ENCODE data around the gene DACT1. TPM values are rescaled to one million over a fixed set of nuclear protein-coding genes. Genes with fewer than 3 reads are reported as not detected.

DACT1 gene
- total and polyA plus RNA-seq, 4 donors: 0.32 to 3.8 (median 1.6) TPM

DNA sequence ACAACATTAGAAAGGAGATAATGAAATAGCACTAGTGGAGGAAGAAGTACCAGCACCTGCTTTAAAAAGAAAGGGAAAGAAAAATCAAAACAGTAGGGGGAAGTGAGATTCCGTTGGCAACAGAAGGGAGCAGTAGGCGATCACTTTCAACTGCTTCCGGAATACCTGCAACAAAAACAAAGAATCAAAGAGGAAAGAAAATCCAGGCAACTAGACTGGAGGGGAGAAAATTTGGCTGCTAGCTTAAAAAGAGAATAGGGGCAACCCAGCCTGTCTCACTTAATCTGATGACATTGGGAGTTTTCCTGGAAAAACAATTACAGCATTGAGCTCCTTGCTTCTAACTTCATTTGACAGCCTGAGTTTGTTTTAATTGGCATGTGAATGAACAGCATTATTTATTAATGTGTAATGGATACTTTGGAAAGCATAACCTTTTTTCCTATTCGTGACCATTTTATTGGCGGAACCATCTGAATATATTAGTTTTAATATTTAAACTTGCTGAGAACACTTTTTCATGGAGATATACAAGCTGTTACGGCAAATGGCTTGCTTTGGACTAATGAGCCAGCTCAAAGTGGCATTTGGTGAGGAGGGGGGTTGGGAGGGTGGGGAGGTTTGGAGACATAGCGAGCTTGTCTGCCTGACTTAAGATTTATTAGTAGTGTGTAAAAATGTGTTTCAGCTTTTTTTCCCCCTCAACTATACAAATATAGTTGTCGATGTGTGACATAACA is 2.5 kb upstream of the DACT1 start:
- Histone ChIP-seq H3K9me3 (ENCODE audit: control insufficient read depth in 4 of 4, low read length in 3 of 4) (no peaks in the 10 kb centered on the region), H3K9ac (ENCODE audit: low read depth in 1 of 2, low read length in 2 of 2) (no peak overlapping the region), H3K4me1 (ENCODE audit: control insufficient read depth in 4 of 4, insufficient read depth in 4 of 4, low read length in 3 of 4) (peaks cover 7 to 21% (median 15%) of the 10 kb centered on the region in 4 donors), H3K36me3 (ENCODE audit: control insufficient read depth in 4 of 4, insufficient read depth in 3 of 4, low read depth in 1 of 4, low read length in 3 of 4) (no peaks in the 10 kb centered on the region), H3K27ac (ENCODE audit: low read depth in 1 of 2, low read length in 2 of 2) (no peak overlapping the region), H3K27me3 (ENCODE audit: control insufficient read depth in 4 of 4, insufficient read depth in 4 of 4, low read length in 3 of 4) (peaks cover 0 to 4% (median 2%) of the 10 kb centered on the region in 4 donors), H3K4me3 (ENCODE audit: low read depth in 1 of 3, low read length in 3 of 3) (no peak overlapping the region)
- 49% methylated on average over 8 of the region's 8 CpGs for WGBS
- no peak for TF ChIP-seq JUND (IDR thresholded peaks at IDR 0.05)
- TF ChIP-seq FOXA2 (IDR thresholded peaks at IDR 0.05): no peak
- no peak for TF ChIP-seq EGR1 (IDR thresholded peaks at IDR 0.05; ENCODE audit: low read depth in 2 of 2)
- TF ChIP-seq, protein P1, sequence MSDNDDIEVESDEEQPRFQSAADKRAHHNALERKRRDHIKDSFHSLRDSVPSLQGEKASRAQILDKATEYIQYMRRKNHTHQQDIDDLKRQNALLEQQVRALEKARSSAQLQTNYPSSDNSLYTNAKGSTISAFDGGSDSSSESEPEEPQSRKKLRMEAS (IDR thresholded peaks at IDR 0.05): no peak
- TF ChIP-seq GABPA (IDR thresholded peaks at IDR 0.05 in 1 of 2, conservative IDR thresholded peaks at IDR 0.05 in 1 of 2): no peak
- TF ChIP-seq, protein P2, sequence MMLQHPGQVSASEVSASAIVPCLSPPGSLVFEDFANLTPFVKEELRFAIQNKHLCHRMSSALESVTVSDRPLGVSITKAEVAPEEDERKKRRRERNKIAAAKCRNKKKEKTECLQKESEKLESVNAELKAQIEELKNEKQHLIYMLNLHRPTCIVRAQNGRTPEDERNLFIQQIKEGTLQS (IDR thresholded peaks at IDR 0.05): no peak
- TF ChIP-seq, protein P3, sequence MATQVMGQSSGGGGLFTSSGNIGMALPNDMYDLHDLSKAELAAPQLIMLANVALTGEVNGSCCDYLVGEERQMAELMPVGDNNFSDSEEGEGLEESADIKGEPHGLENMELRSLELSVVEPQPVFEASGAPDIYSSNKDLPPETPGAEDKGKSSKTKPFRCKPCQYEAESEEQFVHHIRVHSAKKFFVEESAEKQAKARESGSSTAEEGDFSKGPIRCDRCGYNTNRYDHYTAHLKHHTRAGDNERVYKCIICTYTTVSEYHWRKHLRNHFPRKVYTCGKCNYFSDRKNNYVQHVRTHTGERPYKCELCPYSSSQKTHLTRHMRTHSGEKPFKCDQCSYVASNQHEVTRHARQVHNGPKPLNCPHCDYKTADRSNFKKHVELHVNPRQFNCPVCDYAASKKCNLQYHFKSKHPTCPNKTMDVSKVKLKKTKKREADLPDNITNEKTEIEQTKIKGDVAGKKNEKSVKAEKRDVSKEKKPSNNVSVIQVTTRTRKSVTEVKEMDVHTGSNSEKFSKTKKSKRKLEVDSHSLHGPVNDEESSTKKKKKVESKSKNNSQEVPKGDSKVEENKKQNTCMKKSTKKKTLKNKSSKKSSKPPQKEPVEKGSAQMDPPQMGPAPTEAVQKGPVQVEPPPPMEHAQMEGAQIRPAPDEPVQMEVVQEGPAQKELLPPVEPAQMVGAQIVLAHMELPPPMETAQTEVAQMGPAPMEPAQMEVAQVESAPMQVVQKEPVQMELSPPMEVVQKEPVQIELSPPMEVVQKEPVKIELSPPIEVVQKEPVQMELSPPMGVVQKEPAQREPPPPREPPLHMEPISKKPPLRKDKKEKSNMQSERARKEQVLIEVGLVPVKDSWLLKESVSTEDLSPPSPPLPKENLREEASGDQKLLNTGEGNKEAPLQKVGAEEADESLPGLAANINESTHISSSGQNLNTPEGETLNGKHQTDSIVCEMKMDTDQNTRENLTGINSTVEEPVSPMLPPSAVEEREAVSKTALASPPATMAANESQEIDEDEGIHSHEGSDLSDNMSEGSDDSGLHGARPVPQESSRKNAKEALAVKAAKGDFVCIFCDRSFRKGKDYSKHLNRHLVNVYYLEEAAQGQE (IDR thresholded peaks at IDR 0.05): no peak
- no peak for TF ChIP-seq RXRA (IDR thresholded peaks at IDR 0.05)
- no peak for TF ChIP-seq NR2F2 (IDR thresholded peaks at IDR 0.05)
- TF ChIP-seq HNF4G (IDR thresholded peaks at IDR 0.05): no peak
- DNase-seq (ENCODE audit: low spot score): no peak

DNA sequence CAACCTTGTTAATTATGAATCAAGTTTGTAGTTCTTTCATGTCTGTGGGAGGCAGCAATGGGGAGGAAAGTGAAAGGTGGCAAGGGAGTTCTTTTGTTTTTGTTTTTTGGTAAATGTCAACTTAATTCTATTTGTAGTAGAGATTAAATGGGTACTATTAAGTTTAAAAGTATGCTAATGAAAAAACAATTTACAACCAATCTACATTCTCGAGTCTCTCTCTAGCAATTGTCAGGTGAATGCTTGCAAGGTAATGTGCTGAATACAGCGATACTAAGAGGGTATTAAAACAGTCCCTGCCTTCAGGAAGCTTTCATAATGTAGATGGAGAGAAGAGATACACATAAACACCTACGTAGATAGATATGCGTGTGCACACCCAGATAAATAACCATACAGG is 1.6 kb upstream of the DACT1 start:
- Histone ChIP-seq H3K27ac (ENCODE audit: low read depth in 1 of 2, low read length in 2 of 2) (no peak overlapping the region), H3K4me1 (ENCODE audit: control insufficient read depth in 4 of 4, insufficient read depth in 4 of 4, low read length in 3 of 4) (peaks cover 7 to 21% (median 15%) of the 10 kb centered on the region in 4 donors), H3K9me3 (ENCODE audit: control insufficient read depth in 4 of 4, low read length in 3 of 4) (no peaks in the 10 kb centered on the region), H3K9ac (ENCODE audit: low read depth in 1 of 2, low read length in 2 of 2) (no peak overlapping the region), H3K4me3 (ENCODE audit: low read depth in 1 of 3, low read length in 3 of 3) (no peak overlapping the region), H3K27me3 (ENCODE audit: control insufficient read depth in 4 of 4, insufficient read depth in 4 of 4, low read length in 3 of 4) (peaks cover 0 to 4% (median 2%) of the 10 kb centered on the region in 4 donors), H3K36me3 (ENCODE audit: control insufficient read depth in 4 of 4, insufficient read depth in 3 of 4, low read depth in 1 of 4, low read length in 3 of 4) (no peaks in the 10 kb centered on the region)
- TF ChIP-seq RAD21 (IDR thresholded peaks at IDR 0.05) (no peak), RXRA (IDR thresholded peaks at IDR 0.05) (no peak)
- TF ChIP-seq, protein P2 (IDR thresholded peaks at IDR 0.05): no peak
- 55% methylated on average over 4 of the region's 4 CpGs for WGBS
- DNase-seq (ENCODE audit: low spot score): no peak

DNA sequence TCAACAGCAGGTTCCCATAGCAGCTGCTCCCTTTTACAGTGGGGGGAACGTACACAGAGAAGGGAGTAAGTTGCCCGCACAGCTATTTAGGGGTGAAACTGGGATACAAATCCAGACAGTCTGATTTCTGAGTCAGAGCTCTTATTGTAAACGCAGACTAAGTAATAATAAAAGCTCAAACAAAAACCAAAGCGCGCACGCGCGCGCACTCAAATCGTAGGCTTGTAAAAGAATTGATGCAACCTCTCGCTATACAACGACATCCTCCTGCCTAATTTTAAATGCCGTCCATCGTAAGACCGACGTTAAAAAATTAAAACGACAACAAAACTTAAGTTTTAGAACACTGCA is 747 bp upstream of the DACT1 start:
- no peak for DNase-seq (ENCODE audit: low spot score)
- Histone ChIP-seq H3K9me3 (ENCODE audit: control insufficient read depth in 4 of 4, low read length in 3 of 4) (no peaks in the 10 kb centered on the region), H3K4me1 (ENCODE audit: control insufficient read depth in 4 of 4, insufficient read depth in 4 of 4, low read length in 3 of 4) (peaks cover 7 to 21% (median 15%) of the 10 kb centered on the region in 4 donors), H3K4me3 (ENCODE audit: low read depth in 1 of 3, low read length in 3 of 3) (peak overlapping the region; percentile 4 to 69 (median 6)), H3K27me3 (ENCODE audit: control insufficient read depth in 4 of 4, insufficient read depth in 4 of 4, low read length in 3 of 4) (peaks cover 0 to 4% (median 2%) of the 10 kb centered on the region in 4 donors), H3K9ac (ENCODE audit: low read depth in 1 of 2, low read length in 2 of 2) (no peak overlapping the region), H3K27ac (ENCODE audit: low read depth in 1 of 2, low read length in 2 of 2) (peak overlapping the region; percentile 9 to 59), H3K36me3 (ENCODE audit: control insufficient read depth in 4 of 4, insufficient read depth in 3 of 4, low read depth in 1 of 4, low read length in 3 of 4) (no peaks in the 10 kb centered on the region)
- TF ChIP-seq, protein P4, sequence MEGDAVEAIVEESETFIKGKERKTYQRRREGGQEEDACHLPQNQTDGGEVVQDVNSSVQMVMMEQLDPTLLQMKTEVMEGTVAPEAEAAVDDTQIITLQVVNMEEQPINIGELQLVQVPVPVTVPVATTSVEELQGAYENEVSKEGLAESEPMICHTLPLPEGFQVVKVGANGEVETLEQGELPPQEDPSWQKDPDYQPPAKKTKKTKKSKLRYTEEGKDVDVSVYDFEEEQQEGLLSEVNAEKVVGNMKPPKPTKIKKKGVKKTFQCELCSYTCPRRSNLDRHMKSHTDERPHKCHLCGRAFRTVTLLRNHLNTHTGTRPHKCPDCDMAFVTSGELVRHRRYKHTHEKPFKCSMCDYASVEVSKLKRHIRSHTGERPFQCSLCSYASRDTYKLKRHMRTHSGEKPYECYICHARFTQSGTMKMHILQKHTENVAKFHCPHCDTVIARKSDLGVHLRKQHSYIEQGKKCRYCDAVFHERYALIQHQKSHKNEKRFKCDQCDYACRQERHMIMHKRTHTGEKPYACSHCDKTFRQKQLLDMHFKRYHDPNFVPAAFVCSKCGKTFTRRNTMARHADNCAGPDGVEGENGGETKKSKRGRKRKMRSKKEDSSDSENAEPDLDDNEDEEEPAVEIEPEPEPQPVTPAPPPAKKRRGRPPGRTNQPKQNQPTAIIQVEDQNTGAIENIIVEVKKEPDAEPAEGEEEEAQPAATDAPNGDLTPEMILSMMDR (IDR thresholded peaks at IDR 0.05; ENCODE audit: low read depth, low read length, missing input control): no peak
- TF ChIP-seq JUND (IDR thresholded peaks at IDR 0.05) (no peak), YY1 (IDR thresholded peaks at IDR 0.05) (no peak), FOXA1 (IDR thresholded peaks at IDR 0.05) (no peak), HNF4A (conservative IDR thresholded peaks at IDR 0.05) (no peak), EGR1 (IDR thresholded peaks at IDR 0.05; ENCODE audit: low read depth in 2 of 2) (no peak), HNF4G (IDR thresholded peaks at IDR 0.05) (no peak)
- WGBS: 12% methylated on average over 17 of the region's 17 CpGs
